Tracheal epithelial cell (primary cell): ENCODE results near the gene SLC16A11. TPM values are rescaled to one million over a fixed set of nuclear protein-coding genes. Genes with fewer than 3 reads are reported as not detected.

Experiments used
- total RNA-seq: library from RNA; depleted of rRNA; stranded (reverse); fragments of >200 nt; gene quantifications from 2 replicates; pipeline ENCODE4 v1.2.1, GENCODE V29; 2014

The SLC16A11 gene
- 0.24 and 0.43 TPM in 2 replicates for total RNA-seq

GRCh38 chr17:7043497-7044198 lies at the start of gene SLC16A11:
Gene SLC16A11 (minus strand): TSS chr17:7044092. CDS start chr17:7043513, 579 bp downstream.

GRCh38 chr17:7079581-7080455 lies 35.9 kb upstream of the SLC16A11 start, which contains the start of gene CLEC10A:
Gene CLEC10A (minus strand): TSS chr17:7080251. CDS start chr17:7078812, 1,439 bp downstream.

GRCh38 chr17:7035591-7036368 lies 8.1 kb downstream of the SLC16A11 start, which contains the start of gene SLC16A13:
Gene SLC16A13 (plus strand): TSS chr17:7036015. CDS start chr17:7036383, 368 bp downstream.

GRCh38 chr17:7022781-7023571 lies 20.9 kb downstream of the SLC16A11 start, which contains the start of gene BCL6B:
Gene BCL6B (plus strand): TSS chr17:7023050. CDS start chr17:7023672, 622 bp downstream.

GRCh38 chr17:6995500-6996255 lies 48.2 kb downstream of the SLC16A11 start, which contains the start of gene ALOX12:
Gene ALOX12 (plus strand): TSS chr17:6996049. CDS start chr17:6996118, 69 bp downstream.

Other genes with a start within 250 kb of the SLC16A11 start
- gene TEKT1, start 212.4 kb downstream of the SLC16A11 start, total RNA-seq = not detected in 2 replicates
- 0.24 TPM in 1 of 2 replicates, not detected in the other for gene ALOX12, start 48.0 kb downstream of the SLC16A11 start, total RNA-seq
- gene RNASEK, start 31.5 kb downstream of the SLC16A11 start, total RNA-seq = 10.7 and 14.7 TPM in 2 replicates
- under 0.01 TPM in 2 replicates for gene BCL6B, start 21.0 kb downstream of the SLC16A11 start, total RNA-seq
- gene SLC16A13, start 8.1 kb downstream of the SLC16A11 start, total RNA-seq = 0.48 and 0.85 TPM in 2 replicates
- not detected in 2 replicates for gene CLEC10A, start 36.2 kb upstream of the SLC16A11 start, total RNA-seq
- not detected in 2 replicates for gene ASGR2, start 70.7 kb upstream of the SLC16A11 start, total RNA-seq
- gene ASGR1, start 135.3 kb upstream of the SLC16A11 start, total RNA-seq = 0.64 TPM in 1 of 2 replicates, not detected in the other
- 1.9 and 6.0 TPM in 2 replicates for gene DLG4, start 175.7 kb upstream of the SLC16A11 start, total RNA-seq
- gene ACADVL, start 175.8 kb upstream of the SLC16A11 start, total RNA-seq = 252 and 304 TPM in 2 replicates
- 45.5 and 66.3 TPM in 2 replicates for gene DVL2, start 190.4 kb upstream of the SLC16A11 start, total RNA-seq
- gene PHF23, start 195.4 kb upstream of the SLC16A11 start, total RNA-seq = 24.9 and 36.4 TPM in 2 replicates
- gene GABARAP, start 198.4 kb upstream of the SLC16A11 start, total RNA-seq = 109 and 134 TPM in 2 replicates
- gene CTDNEP1, start 207.6 kb upstream of the SLC16A11 start, total RNA-seq = 20.5 and 25.4 TPM in 2 replicates
- gene ELP5, start 208.1 kb upstream of the SLC16A11 start, total RNA-seq = 14.5 TPM in 2 replicates
- gene CLDN7, start 218.4 kb upstream of the SLC16A11 start, total RNA-seq = 223 and 297 TPM in 2 replicates
- gene SLC2A4, start 237.6 kb upstream of the SLC16A11 start, total RNA-seq = 0.24 TPM in 1 of 2 replicates, not detected in the other